ENCODE measurements around the gene DEK.

The DEK gene

GRCh38 chr6:18247002-18247401, 17.3 kb downstream of the DEK start:
- peaks cover 96% of the 10 kb centered on the region for H3K36me3 ChIP-seq (ENCODE audit: low read length)
- no peak overlapping the region for H3K4me2 ChIP-seq (ENCODE audit: low read depth, low read length, poor library complexity, severe bottlenecking)
- H3F3A ChIP-seq (ENCODE audit: insufficient read depth): peaks cover 60% of the 10 kb centered on the region
- H2AFZ ChIP-seq (ENCODE audit: low read depth, low read length, severe bottlenecking): no peak overlapping the region
- no peak overlapping the region for H3K9ac ChIP-seq (ENCODE audit: low read length)
- H4K20me1 ChIP-seq (ENCODE audit: low read depth, low read length): peaks cover 86% of the 10 kb centered on the region
- H3K9me2 ChIP-seq (replicated peaks; ENCODE audit: insufficient read depth, low read length): no peaks in the 10 kb centered on the region
- H3K4me3 ChIP-seq (ENCODE audit: insufficient read depth, low read length, poor library complexity, severe bottlenecking): no peak overlapping the region
- no peak overlapping the region for H3K27ac ChIP-seq (ENCODE audit: low read depth, low read length)
- no peaks in the 10 kb centered on the region for H3K27me3 ChIP-seq (ENCODE audit: low read length)
- TF ChIP-seq, protein P1, sequence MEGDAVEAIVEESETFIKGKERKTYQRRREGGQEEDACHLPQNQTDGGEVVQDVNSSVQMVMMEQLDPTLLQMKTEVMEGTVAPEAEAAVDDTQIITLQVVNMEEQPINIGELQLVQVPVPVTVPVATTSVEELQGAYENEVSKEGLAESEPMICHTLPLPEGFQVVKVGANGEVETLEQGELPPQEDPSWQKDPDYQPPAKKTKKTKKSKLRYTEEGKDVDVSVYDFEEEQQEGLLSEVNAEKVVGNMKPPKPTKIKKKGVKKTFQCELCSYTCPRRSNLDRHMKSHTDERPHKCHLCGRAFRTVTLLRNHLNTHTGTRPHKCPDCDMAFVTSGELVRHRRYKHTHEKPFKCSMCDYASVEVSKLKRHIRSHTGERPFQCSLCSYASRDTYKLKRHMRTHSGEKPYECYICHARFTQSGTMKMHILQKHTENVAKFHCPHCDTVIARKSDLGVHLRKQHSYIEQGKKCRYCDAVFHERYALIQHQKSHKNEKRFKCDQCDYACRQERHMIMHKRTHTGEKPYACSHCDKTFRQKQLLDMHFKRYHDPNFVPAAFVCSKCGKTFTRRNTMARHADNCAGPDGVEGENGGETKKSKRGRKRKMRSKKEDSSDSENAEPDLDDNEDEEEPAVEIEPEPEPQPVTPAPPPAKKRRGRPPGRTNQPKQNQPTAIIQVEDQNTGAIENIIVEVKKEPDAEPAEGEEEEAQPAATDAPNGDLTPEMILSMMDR (IDR thresholded peaks at IDR 0.05; ENCODE audit: insufficient read depth, low read length, poor library complexity, severe bottlenecking): no peak
- TF ChIP-seq EZH2phosphoT487 (conservative IDR thresholded peaks at IDR 0.05; ENCODE audit: low read length): no peak
- H3K9me3 ChIP-seq (ENCODE audit: insufficient read depth, low read length): no peaks in the 10 kb centered on the region
- peaks cover 100% of the 10 kb centered on the region for H3K79me2 ChIP-seq (ENCODE audit: insufficient read depth, low read length)

GRCh38 chr6:18246205-18246604, 18.1 kb downstream of the DEK start:
- Histone ChIP-seq H2AFZ (ENCODE audit: low read depth, low read length, severe bottlenecking) (no peak overlapping the region), H3K9me3 (ENCODE audit: insufficient read depth, low read length) (no peaks in the 10 kb centered on the region), H3K4me2 (ENCODE audit: low read depth, low read length, poor library complexity, severe bottlenecking) (no peak overlapping the region), H4K20me1 (ENCODE audit: low read depth, low read length) (peaks cover 86% of the 10 kb centered on the region), H3K9ac (ENCODE audit: low read length) (no peak overlapping the region), H3K4me3 (ENCODE audit: insufficient read depth, low read length, poor library complexity, severe bottlenecking) (no peak overlapping the region), H3K9me2 (replicated peaks; ENCODE audit: insufficient read depth, low read length) (no peaks in the 10 kb centered on the region), H3K27ac (ENCODE audit: low read depth, low read length) (no peak overlapping the region), H3K27me3 (ENCODE audit: low read length) (no peaks in the 10 kb centered on the region), H3K36me3 (ENCODE audit: low read length) (peaks cover 96% of the 10 kb centered on the region), H3K79me2 (ENCODE audit: insufficient read depth, low read length) (peaks cover 100% of the 10 kb centered on the region), H3F3A (ENCODE audit: insufficient read depth) (peaks cover 60% of the 10 kb centered on the region)
- TF ChIP-seq, protein P1 (IDR thresholded peaks at IDR 0.05; ENCODE audit: insufficient read depth, low read length, poor library complexity, severe bottlenecking): no peak
- no peak for TF ChIP-seq EZH2phosphoT487 (conservative IDR thresholded peaks at IDR 0.05; ENCODE audit: low read length)

GRCh38 chr6:18245642-18246041, 18.7 kb downstream of the DEK start:
- Histone ChIP-seq H3K9ac (ENCODE audit: low read length) (no peak overlapping the region), H3K79me2 (ENCODE audit: insufficient read depth, low read length) (peaks cover 100% of the 10 kb centered on the region), H3K36me3 (ENCODE audit: low read length) (peaks cover 96% of the 10 kb centered on the region), H2AFZ (ENCODE audit: low read depth, low read length, severe bottlenecking) (no peak overlapping the region), H3F3A (ENCODE audit: insufficient read depth) (peaks cover 62% of the 10 kb centered on the region), H3K27me3 (ENCODE audit: low read length) (no peaks in the 10 kb centered on the region), H3K27ac (ENCODE audit: low read depth, low read length) (no peak overlapping the region), H3K9me2 (replicated peaks; ENCODE audit: insufficient read depth, low read length) (no peaks in the 10 kb centered on the region), H4K20me1 (ENCODE audit: low read depth, low read length) (peaks cover 85% of the 10 kb centered on the region), H3K4me2 (ENCODE audit: low read depth, low read length, poor library complexity, severe bottlenecking) (no peak overlapping the region), H3K9me3 (ENCODE audit: insufficient read depth, low read length) (no peaks in the 10 kb centered on the region), H3K4me3 (ENCODE audit: insufficient read depth, low read length, poor library complexity, severe bottlenecking) (no peak overlapping the region)
- TF ChIP-seq EZH2phosphoT487 (conservative IDR thresholded peaks at IDR 0.05; ENCODE audit: low read length): no peak
- TF ChIP-seq, protein P1 (IDR thresholded peaks at IDR 0.05; ENCODE audit: insufficient read depth, low read length, poor library complexity, severe bottlenecking): no peak
